Suppressor macrophage (primary cell): ENCODE results near the gene ACAP3.
A peak's percentile ranks its signal among the peaks of the same experiment; 100 is the strongest.

Source experiments
- DNase-seq, 4 experiments: peaks; one replicate each; pipeline ENCODE4 v3.0.0-alpha.2; 2020 to 2022
- total RNA-seq, 17 experiments: gene quantifications; one replicate each; lab custom pipeline; 2026; ENCODE audit warnings: mixed read lengths in 6 of 17, inconsistent platforms in 3 of 17; lab: John Stamatoyannopoulos, UW

The ACAP3 gene
- total RNA-seq: 10.5 to 83.1 (median 33.4) reads per million in 17 experiments

- DNase-seq: peak; percentile 93 to 98 (median 96)
Measured at GRCh38 chr1:1307923-1308755, at the start of gene ACAP3, which contains the start of gene PUSL1. TSS of gene ACAP3 (minus strand) at chr1:1307930. CDS start at chr1:1307815, 115 bp downstream. TSS of gene PUSL1 (plus strand) at chr1:1308597. CDS start at chr1:1308644, 47 bp downstream.

- no peak for DNase-seq
Measured at GRCh38 chr1:1356796-1357401, 49.2 kb upstream of the ACAP3 start.

GRCh38 chr1:1356166-1356795 lies 48.6 kb upstream of the ACAP3 start:
- DNase-seq: no peak

- peak; percentile 31 to 75 (median 58) for DNase-seq
Measured at GRCh38 chr1:1355416-1355815, 47.7 kb upstream of the ACAP3 start.

GRCh38 chr1:1354271-1355247 lies 46.8 kb upstream of the ACAP3 start:
- DNase-seq: no peak

GRCh38 chr1:1353389-1354151 lies 45.8 kb upstream of the ACAP3 start:
- no peak for DNase-seq

- DNase-seq: no peak
Measured at GRCh38 chr1:1352786-1353388, 45.2 kb upstream of the ACAP3 start.

GRCh38 chr1:1351511-1352427 lies 44.0 kb upstream of the ACAP3 start:
- DNase-seq: no peak

- peak; percentile 69 to 93 (median 88) for DNase-seq
Measured at GRCh38 chr1:1349256-1350012, 41.7 kb upstream of the ACAP3 start, which contains the start of gene DVL1. TSS of gene DVL1 (minus strand) at chr1:1349418. CDS start at chr1:1349065, 353 bp downstream.

GRCh38 chr1:1348420-1349255 lies 40.9 kb upstream of the ACAP3 start:
- peak in 2 of 4 experiments; percentile 7 to 30 for DNase-seq

- DNase-seq: no peak
Measured at GRCh38 chr1:1347663-1348419, 40.1 kb upstream of the ACAP3 start.

GRCh38 chr1:1347026-1347595 lies 39.4 kb upstream of the ACAP3 start:
- no peak for DNase-seq

GRCh38 chr1:1346501-1346890 lies 38.8 kb upstream of the ACAP3 start:
- no peak for DNase-seq

GRCh38 chr1:1345860-1346500 lies 38.2 kb upstream of the ACAP3 start:
- DNase-seq: no peak

GRCh38 chr1:1345384-1345783 lies 37.7 kb upstream of the ACAP3 start:
- DNase-seq: no peak
